KMS-11 (cell line): ENCODE measurements around the gene PDE4A.
"Not testable (repeated sequence)": the region's sequence is repeated elsewhere in the genome, so short reads cannot be mapped to it uniquely, and the experiment has no call there.

Source experiments
- H2AFZ ChIP-seq: fragments of 200-600 bp; sonication (generic); 2 replicates; pipeline ENCODE4 v1.6.1; 2016; ENCODE audit warnings: antibody characterized with exemption, mixed run types, low read depth
- H3K27ac ChIP-seq: fragments of 200-600 bp; sonication (generic); 2 replicates; pipeline ENCODE4 v1.6.1; 2016; ENCODE audit warnings: mild to moderate bottlenecking, mixed run types
- H3K27me3 ChIP-seq: fragments of 200-600 bp; sonication (generic); 2 replicates; pipeline ENCODE4 v1.6.1; 2017; ENCODE audit warnings: mild to moderate bottlenecking, low read depth, mixed run types, moderate library complexity; ENCODE audit not compliant: insufficient read depth
- H3K36me3 ChIP-seq: fragments of 200-600 bp; sonication (generic); 2 replicates; pipeline ENCODE4 v1.6.1; 2017; ENCODE audit warnings: mild to moderate bottlenecking, mixed run types; ENCODE audit not compliant: insufficient read depth
- H3K4me1 ChIP-seq: fragments of 200-600 bp; sonication (generic); 2 replicates; pipeline ENCODE4 v1.6.1; 2016; ENCODE audit warnings: mild to moderate bottlenecking, low read depth, mixed run types; ENCODE audit not compliant: poor library complexity, severe bottlenecking
- H3K4me2 ChIP-seq: fragments of 200-600 bp; sonication (generic); 2 replicates; pipeline ENCODE4 v1.7.0; 2016; ENCODE audit warnings: mild to moderate bottlenecking, mixed run types
- H3K4me3 ChIP-seq: fragments of 200-600 bp; sonication (generic); IDR thresholded peaks from 2 replicates; pipeline ENCODE4 v1.6.1; 2017; ENCODE audit warnings: low read depth, low read length, mixed read lengths; ENCODE audit not compliant: insufficient read depth
- H3K79me2 ChIP-seq: fragments of 200-600 bp; sonication (generic); 2 replicates; pipeline ENCODE4 v1.6.1; 2016; ENCODE audit warnings: low read depth, mixed run types; ENCODE audit not compliant: insufficient read depth
- H3K9ac ChIP-seq: fragments of 200-600 bp; sonication (generic); 2 replicates; pipeline ENCODE4 v1.6.1; 2016; ENCODE audit warnings: mild to moderate bottlenecking, mixed run types
- H4K20me1 ChIP-seq: fragments of 200-600 bp; sonication (generic); 2 replicates; pipeline ENCODE4 v1.6.1; 2016; ENCODE audit warnings: mild to moderate bottlenecking, mixed run types; ENCODE audit not compliant: insufficient read depth
- CTCF ChIP-seq: fragments of 200-600 bp; sonication (generic); conservative IDR thresholded peaks from 2 replicates; pipeline ENCODE4 v1.6.1; 2017; ENCODE audit warnings: low read depth, mild to moderate bottlenecking, antibody characterized with exemption, low read length, moderate library complexity, mixed read lengths

Gene PDE4A

GRCh38 chr19:10454267-10454666 is 33.9 kb downstream of the PDE4A start:
- Histone ChIP-seq H3K4me1 (no peaks in the 10 kb centered on the region), H3K4me2 (no peak overlapping the region), H3K27me3 (no peaks in the 10 kb centered on the region), H3K27ac (no peak overlapping the region), H3K36me3 (no peaks in the 10 kb centered on the region), H2AFZ (no peak overlapping the region), H4K20me1 (no peaks in the 10 kb centered on the region), H3K9ac (no peak overlapping the region), H3K79me2 (no peaks in the 10 kb centered on the region), H3K4me3 (no peak overlapping the region)
- no peak for TF ChIP-seq CTCF

GRCh38 chr19:10458733-10459132 is 38.4 kb downstream of the PDE4A start:
- H3K79me2 ChIP-seq, H4K20me1 ChIP-seq, H3K4me1 ChIP-seq, H3K36me3 ChIP-seq, H3K9ac ChIP-seq, H2AFZ ChIP-seq, H3K4me3 ChIP-seq, H3K27me3 ChIP-seq, H3K27ac ChIP-seq, H3K4me2 ChIP-seq: not testable (repeated sequence)

GRCh38 chr19:10460714-10461046 is 40.3 kb downstream of the PDE4A start:
- no peak overlapping the region for H3K27ac ChIP-seq
- no peak overlapping the region for H3K4me2 ChIP-seq
- H3K27me3 ChIP-seq = no peaks in the 10 kb centered on the region
- H2AFZ ChIP-seq = no peak overlapping the region
- peaks cover 6% of the 10 kb centered on the region for H3K4me1 ChIP-seq
- TF ChIP-seq CTCF = no peak
- no peaks in the 10 kb centered on the region for H3K36me3 ChIP-seq
- H3K79me2 ChIP-seq = no peaks in the 10 kb centered on the region
- H3K4me3 ChIP-seq = no peak overlapping the region
- no peaks in the 10 kb centered on the region for H4K20me1 ChIP-seq
- no peak overlapping the region for H3K9ac ChIP-seq

GRCh38 chr19:10461047-10461949 is 41.0 kb downstream of the PDE4A start:
- no peak overlapping the region; the same call in 1 of the 2 replicates for H3K9ac ChIP-seq
- no peaks in the 10 kb centered on the region for H3K79me2 ChIP-seq
- no peaks in the 10 kb centered on the region for H4K20me1 ChIP-seq
- no peak overlapping the region for H3K4me3 ChIP-seq
- H3K36me3 ChIP-seq = no peaks in the 10 kb centered on the region
- peaks cover 6% of the 10 kb centered on the region for H3K4me1 ChIP-seq
- no peaks in the 10 kb centered on the region for H3K27me3 ChIP-seq
- no peak overlapping the region for H3K27ac ChIP-seq
- H3K4me2 ChIP-seq = peak overlapping the region; percentile 26; the same call in 1 of the 2 replicates
- no peak for TF ChIP-seq CTCF
- no peak overlapping the region; the same call in 1 of the 2 replicates for H2AFZ ChIP-seq

GRCh38 chr19:10462042-10462441 is 41.7 kb downstream of the PDE4A start:
- H3K9ac ChIP-seq, H4K20me1 ChIP-seq, H3K4me1 ChIP-seq, H2AFZ ChIP-seq, H3K27me3 ChIP-seq, H3K4me3 ChIP-seq, H3K79me2 ChIP-seq, H3K36me3 ChIP-seq, H3K27ac ChIP-seq: not testable (repeated sequence)
- peak overlapping the region; percentile 26; the same call in 1 of the 2 replicates for H3K4me2 ChIP-seq
